ENCODE data around the gene DUS3L. TPM values are rescaled to one million over a fixed set of nuclear protein-coding genes. Genes with fewer than 3 reads are reported as not detected.

Gene DUS3L
- total and polyA plus RNA-seq, 2 of the 8 experiments (the other 6 are each of a cell fraction or from before 2014, with no cell fraction given): 37.6 to 39.1 TPM

DNA sequence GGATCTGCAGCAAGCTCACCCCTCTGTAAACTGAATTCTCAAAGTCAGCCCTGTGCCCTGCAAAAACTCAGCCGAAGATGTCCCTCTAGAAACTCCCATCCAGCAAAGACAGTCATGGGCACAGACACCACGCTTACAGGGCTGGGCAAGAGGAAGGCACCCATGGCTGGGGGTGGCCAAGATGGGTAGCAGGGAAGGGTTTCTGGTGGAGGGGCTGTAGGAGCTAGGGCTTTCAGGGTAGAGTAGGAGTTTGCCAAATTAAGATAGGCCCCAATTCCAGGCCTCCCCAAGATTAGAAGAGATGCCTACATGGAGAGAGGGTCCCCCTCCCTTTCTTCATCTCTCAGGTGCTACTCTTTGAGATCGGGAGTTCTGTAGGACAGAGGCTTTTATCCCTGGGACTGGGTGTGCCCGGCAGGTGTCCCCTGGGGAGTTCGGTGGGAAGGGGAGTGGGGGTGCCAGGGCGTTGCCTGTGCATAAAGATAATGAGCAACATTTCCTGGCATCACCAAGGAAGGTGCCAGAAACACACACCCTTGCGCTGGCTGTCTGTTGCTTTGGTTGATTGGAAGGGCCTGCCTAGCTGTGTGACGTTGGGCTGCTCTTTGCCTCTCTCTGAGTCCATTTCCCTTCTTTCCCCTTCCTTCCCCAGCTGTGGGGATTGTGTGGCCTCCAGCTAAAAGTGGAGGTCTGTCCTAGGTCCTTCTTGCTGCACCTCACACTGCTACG lies 23.3 kb upstream of the DUS3L start:
- H4K20me1 ChIP-seq (replicated peaks in 1 of 2; ENCODE audit: control insufficient read depth in 1 of 2, insufficient read depth in 2 of 2, low read length in 2 of 2): peaks cover 0 to 2% of the 10 kb centered on the region in 2 experiments
- no peak overlapping the region for H3K18ac ChIP-seq (ENCODE audit: extremely low read depth, low read length)
- no peak overlapping the region for H4K91ac ChIP-seq (replicated peaks; ENCODE audit: insufficient read length, low read length)
- no peak overlapping the region for H3K56ac ChIP-seq (replicated peaks; ENCODE audit: insufficient read length, low read depth, low read length)
- FAIRE-seq (no peak), DNase-seq (ENCODE audit: low read depth in 1 of 2, low spot score in 2 of 2) (no peak)
- no peak overlapping the region for H4K5ac ChIP-seq (ENCODE audit: insufficient read length, low read depth, low read length)
- no peak overlapping the region for H2BK15ac ChIP-seq (ENCODE audit: low read length)
- no peaks in the 10 kb centered on the region for H3K9me3 ChIP-seq (ENCODE audit: insufficient read depth in 2 of 2, low read depth in 1 of 2, low read length in 1 of 2)
- WGBS, 2 experiments (ENCODE audit: extremely low coverage in 1 of 2, insufficient coverage in 1 of 2, insufficient read length in 1 of 2, insufficient replicate concordance in 2 of 2, low coverage in 1 of 2, low lambda C conversion rate in 2 of 2, missing lambda C conversion rate in 1 of 2): 81% methylated on average over 9 of the region's 9 CpGs; no CpG with 5 or more reads in 1 of the 2 experiments
- H3K79me2 ChIP-seq (ENCODE audit: control insufficient read depth in 1 of 2, insufficient read depth in 2 of 2, low read length in 2 of 2): no peaks in the 10 kb centered on the region
- no peak overlapping the region for H2BK120ac ChIP-seq (replicated peaks; ENCODE audit: low read depth, low read length)
- H2AK5ac ChIP-seq (ENCODE audit: low read depth, low read length): no peak overlapping the region
- POLR2A ChIA-PET (ENCODE audit: partially characterized antibody): interaction anchor here (0.7 to 2.0 kb wide), 3 partner anchors 10 to 79 kb away, joined by 3 to 12 read pairs (median 3); no protein-coding TSS in a partner anchor
- no peak overlapping the region for H3K4me3 ChIP-seq (ENCODE audit: extremely low read depth in 1 of 4, insufficient read depth in 2 of 4, low read depth in 3 of 4, low read length in 4 of 4)
- H3K23me2 ChIP-seq (ENCODE audit: low read depth, low read length): no peaks in the 10 kb centered on the region
- no peak overlapping the region for H2BK20ac ChIP-seq (ENCODE audit: low read length)
- no peak overlapping the region for H3K27ac ChIP-seq (ENCODE audit: low read depth, low read length)
- H4K8ac ChIP-seq (ENCODE audit: extremely low read depth, insufficient read depth, low read length): no peak overlapping the region; the same call in 1 of the 2 replicates
- no peaks in the 10 kb centered on the region for H3K36me3 ChIP-seq (ENCODE audit: control insufficient read depth in 2 of 4, insufficient read depth in 4 of 4, low read length in 3 of 4)
- no peak overlapping the region for H3K4me2 ChIP-seq (ENCODE audit: insufficient read depth in 1 of 2, low read depth in 2 of 2, low read length in 2 of 2)
- H3K9ac ChIP-seq (replicated peaks in 1 of 4; ENCODE audit: extremely low read depth in 1 of 4, low read depth in 3 of 4, low read length in 3 of 4): no peak overlapping the region
- H2BK12ac ChIP-seq (ENCODE audit: low read depth, low read length): no peak overlapping the region
- H3K27me3 ChIP-seq (replicated peaks in 1 of 4; ENCODE audit: control insufficient read depth in 3 of 4, extremely low read depth in 1 of 4, insufficient read depth in 3 of 4, low read length in 3 of 4): no peaks in the 10 kb centered on the region
- no peak overlapping the region for H2BK5ac ChIP-seq (ENCODE audit: low read depth, low read length)
- CTCF ChIA-PET (ENCODE audit: partially characterized antibody): interaction anchor here (0.5 to 1.8 kb wide), 6 partner anchors 10 to 237 kb away, joined by 3 to 8 read pairs (median 4); no protein-coding TSS in a partner anchor
- H3K4me1 ChIP-seq (replicated peaks in 1 of 4; ENCODE audit: control insufficient read depth in 3 of 4, insufficient read depth in 4 of 4, low read length in 3 of 4): no peaks in the 10 kb centered on the region
- no peak overlapping the region for H3K23ac ChIP-seq (ENCODE audit: insufficient read length)
- no peak overlapping the region for H3K14ac ChIP-seq (ENCODE audit: insufficient read length)
- H3K79me1 ChIP-seq (ENCODE audit: low read depth, low read length): no peaks in the 10 kb centered on the region
- H3K4ac ChIP-seq (replicated peaks; ENCODE audit: insufficient read length, low read depth, low read length): no peak overlapping the region
- no peak overlapping the region for H2AFZ ChIP-seq (ENCODE audit: low read length)
- TF ChIP-seq TBP (IDR thresholded peaks at IDR 0.05; ENCODE audit: low read depth, low read length): no peak
- no peak for TF ChIP-seq SIX5 (IDR thresholded peaks at IDR 0.05; ENCODE audit: low read depth, low read length)
- no peak for TF ChIP-seq RAD21 (IDR thresholded peaks at IDR 0.05 in 1 of 2, conservative IDR thresholded peaks at IDR 0.05 in 1 of 2; ENCODE audit: low read depth in 2 of 2, low read length in 2 of 2)
- no peak for TF ChIP-seq TCF12 (IDR thresholded peaks at IDR 0.05; ENCODE audit: low read depth, low read length)
- TF ChIP-seq JUN (IDR thresholded peaks at IDR 0.05; ENCODE audit: low read depth, low read length): no peak
- no peak for TF ChIP-seq HDAC6 (IDR thresholded peaks at IDR 0.05; ENCODE audit: low read depth, low read length)
- TF ChIP-seq, protein P1, sequence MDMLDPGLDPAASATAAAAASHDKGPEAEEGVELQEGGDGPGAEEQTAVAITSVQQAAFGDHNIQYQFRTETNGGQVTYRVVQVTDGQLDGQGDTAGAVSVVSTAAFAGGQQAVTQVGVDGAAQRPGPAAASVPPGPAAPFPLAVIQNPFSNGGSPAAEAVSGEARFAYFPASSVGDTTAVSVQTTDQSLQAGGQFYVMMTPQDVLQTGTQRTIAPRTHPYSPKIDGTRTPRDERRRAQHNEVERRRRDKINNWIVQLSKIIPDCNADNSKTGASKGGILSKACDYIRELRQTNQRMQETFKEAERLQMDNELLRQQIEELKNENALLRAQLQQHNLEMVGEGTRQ (IDR thresholded peaks at IDR 0.05; ENCODE audit: low read length): no peak
- TF ChIP-seq SP4 (IDR thresholded peaks at IDR 0.05; ENCODE audit: low read length): no peak
- TF ChIP-seq ASH2L (IDR thresholded peaks at IDR 0.05; ENCODE audit: low read length): no peak
- TF ChIP-seq, protein P2, sequence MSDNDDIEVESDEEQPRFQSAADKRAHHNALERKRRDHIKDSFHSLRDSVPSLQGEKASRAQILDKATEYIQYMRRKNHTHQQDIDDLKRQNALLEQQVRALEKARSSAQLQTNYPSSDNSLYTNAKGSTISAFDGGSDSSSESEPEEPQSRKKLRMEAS (IDR thresholded peaks at IDR 0.05): no peak
- TF ChIP-seq GABPA (IDR thresholded peaks at IDR 0.05; ENCODE audit: borderline replicate concordance, insufficient read depth, low read length): no peak
- TF ChIP-seq CREB1 (IDR thresholded peaks at IDR 0.05): no peak
- TF ChIP-seq SIRT6 (IDR thresholded peaks at IDR 0.05; ENCODE audit: low read length): no peak
